Omental fat pad (tissue), 4 donors: ENCODE data around the gene CD248. TPM values are rescaled to one million over a fixed set of nuclear protein-coding genes. Genes with fewer than 3 reads are reported as not detected.

Experiments
- ATAC-seq: fragments of 150-250 bp; one replicate; pipeline ENCODE4 v1.9.1; 2016; ENCODE audit warnings: mild to moderate bottlenecking, moderate library complexity; ENCODE audit not compliant: low FRiP score
- DNase-seq: peaks from one replicate; pipeline ENCODE4 v3.0.0-alpha.2; 2019; ENCODE audit warnings: low spot score
- total RNA-seq, 4 donors: library from RNA; depleted of rRNA; stranded (reverse); fragments of >200 nt; gene quantifications; one replicate each; pipeline ENCODE4 v1.1.0, GENCODE V29; 2016
- TF ChIP-seq, protein P1 (sequence below), 3 donors: fragments of 450-650 bp; IDR thresholded peaks; one replicate each; pipeline ENCODE4 v1.5.1; 2016 to 2017; ENCODE audit warnings: antibody characterized with exemption in 3 of 3, mild to moderate bottlenecking in 3 of 3, moderate library complexity in 2 of 3

CD248 gene
- total RNA-seq, 4 donors from 2014 or later: 43.2 to 107 (median 70.7) TPM

DNA sequence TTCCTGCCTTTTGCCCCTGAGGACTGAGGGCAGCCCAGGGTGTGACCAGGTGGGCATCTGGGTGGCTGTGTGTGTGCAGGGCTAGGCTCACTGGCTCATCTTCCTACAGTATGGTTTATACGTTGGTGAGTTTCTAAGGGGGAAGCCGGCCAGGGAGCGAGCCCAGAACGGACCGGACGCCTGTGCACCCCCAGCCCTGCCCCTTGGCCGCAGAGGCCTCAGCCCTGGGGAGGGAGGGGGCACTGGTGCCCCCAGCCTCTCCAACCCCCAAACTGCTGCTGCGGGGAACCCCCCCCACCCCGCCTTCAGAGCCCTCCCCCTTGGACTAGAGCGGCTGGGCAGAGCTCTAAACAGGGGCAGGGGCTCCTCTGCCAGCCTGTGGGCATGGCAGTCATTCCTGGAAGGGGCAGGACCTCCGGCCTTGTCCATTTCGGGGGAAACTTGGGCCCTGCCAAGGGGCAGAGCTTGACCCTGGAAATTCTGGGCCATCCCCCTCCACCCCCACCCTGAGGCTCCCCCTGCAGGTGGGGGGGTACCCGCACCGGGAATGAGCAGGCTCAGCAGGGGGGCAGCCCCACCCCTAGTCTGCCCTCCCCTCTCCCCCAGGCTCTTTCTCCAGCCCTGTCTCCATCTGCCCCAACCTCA, 33.3 kb downstream of the CD248 start:
- TF ChIP-seq, protein P1, sequence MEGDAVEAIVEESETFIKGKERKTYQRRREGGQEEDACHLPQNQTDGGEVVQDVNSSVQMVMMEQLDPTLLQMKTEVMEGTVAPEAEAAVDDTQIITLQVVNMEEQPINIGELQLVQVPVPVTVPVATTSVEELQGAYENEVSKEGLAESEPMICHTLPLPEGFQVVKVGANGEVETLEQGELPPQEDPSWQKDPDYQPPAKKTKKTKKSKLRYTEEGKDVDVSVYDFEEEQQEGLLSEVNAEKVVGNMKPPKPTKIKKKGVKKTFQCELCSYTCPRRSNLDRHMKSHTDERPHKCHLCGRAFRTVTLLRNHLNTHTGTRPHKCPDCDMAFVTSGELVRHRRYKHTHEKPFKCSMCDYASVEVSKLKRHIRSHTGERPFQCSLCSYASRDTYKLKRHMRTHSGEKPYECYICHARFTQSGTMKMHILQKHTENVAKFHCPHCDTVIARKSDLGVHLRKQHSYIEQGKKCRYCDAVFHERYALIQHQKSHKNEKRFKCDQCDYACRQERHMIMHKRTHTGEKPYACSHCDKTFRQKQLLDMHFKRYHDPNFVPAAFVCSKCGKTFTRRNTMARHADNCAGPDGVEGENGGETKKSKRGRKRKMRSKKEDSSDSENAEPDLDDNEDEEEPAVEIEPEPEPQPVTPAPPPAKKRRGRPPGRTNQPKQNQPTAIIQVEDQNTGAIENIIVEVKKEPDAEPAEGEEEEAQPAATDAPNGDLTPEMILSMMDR (IDR thresholded peaks at IDR 0.05): no peak
- ATAC-seq (no peak), DNase-seq (no peak)

DNA sequence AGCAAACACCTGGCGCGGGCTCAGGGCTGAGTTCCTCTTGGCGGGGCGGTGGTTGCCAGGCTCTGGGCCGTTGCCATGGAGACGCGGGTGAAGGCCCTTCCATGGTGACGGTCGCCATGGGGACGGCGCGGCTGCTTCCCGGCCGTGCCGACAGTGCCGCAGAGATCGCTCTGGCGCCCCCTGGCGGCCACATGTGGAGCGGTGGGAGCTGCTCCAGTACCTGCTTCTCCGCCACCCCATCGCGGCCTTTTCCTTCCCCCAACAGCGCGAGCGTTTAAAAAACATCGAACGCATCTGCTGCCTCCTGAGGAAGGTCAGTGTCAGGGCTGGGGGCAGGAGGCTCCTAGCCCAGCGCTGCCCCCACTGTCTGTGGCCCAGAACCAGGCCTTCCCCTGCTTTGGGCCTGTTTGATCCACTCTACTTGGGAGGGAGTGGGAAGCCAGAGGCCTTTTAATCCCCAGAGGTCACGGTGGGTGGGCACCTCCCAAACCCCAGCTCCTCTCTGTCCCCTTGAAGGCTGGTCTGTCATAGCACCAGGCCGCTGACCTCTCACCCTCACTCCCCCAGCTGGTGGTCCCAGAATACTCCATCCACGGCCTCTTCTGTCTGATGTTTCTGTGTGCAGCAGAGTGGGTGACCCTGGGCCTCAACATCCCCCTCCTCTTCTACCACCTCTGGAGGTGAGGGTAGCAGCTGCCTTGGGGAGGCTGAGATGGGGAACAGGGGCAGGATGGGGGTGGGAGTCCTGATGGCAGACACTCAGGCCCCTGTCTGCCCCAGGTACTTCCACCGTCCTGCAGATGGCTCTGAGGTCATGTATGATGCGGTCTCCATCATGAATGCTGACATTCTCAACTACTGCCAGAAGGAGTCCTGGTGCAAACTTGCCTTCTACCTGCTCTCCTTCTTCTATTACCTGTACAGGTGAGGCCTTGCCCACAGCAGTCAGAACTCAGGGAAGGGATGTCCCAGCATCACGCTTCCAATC, 34.1 kb downstream of the CD248 start:
- DNase-seq: peak; percentile 98
- TF ChIP-seq, protein P1 (IDR thresholded peaks at IDR 0.05): peak in 2 of 3 donors; percentile 92 to 95
- peak; percentile 66 for ATAC-seq

DNA sequence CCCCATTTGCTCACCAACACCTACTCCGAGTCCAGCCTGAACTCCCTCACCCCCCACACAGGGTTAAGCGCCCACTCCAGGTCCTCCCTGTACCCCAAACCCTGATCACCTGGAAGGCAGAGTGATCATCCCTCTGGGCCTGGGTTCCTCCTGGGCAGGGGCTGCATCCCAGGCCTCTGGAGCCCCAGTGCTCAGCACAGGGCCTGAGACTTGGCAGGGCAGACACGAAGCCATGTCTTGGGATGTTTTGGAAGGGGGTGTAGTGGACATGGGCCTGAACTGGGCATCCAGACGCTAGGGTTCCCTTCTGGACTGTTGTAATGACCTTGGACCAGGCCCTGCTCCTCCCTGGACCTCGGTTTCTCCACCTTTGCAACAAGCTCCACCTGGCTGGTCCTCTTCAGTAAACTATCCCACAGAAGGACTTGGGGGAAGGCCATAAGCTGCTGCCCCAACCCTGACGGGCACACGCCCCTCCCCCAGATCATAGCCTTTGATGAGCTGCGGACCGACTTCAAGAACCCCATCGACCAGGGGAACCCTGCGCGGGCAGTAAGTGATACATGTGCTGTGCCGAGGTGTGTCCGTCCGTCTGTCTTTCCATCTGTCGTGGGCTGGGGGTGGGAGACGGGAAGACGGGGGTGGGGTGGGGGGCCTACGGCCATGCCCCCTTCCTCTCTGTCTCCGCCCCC, 34.9 kb downstream of the CD248 start:
- TF ChIP-seq, protein P1 (IDR thresholded peaks at IDR 0.05): no peak
- ATAC-seq (no peak), DNase-seq (no peak)

DNA sequence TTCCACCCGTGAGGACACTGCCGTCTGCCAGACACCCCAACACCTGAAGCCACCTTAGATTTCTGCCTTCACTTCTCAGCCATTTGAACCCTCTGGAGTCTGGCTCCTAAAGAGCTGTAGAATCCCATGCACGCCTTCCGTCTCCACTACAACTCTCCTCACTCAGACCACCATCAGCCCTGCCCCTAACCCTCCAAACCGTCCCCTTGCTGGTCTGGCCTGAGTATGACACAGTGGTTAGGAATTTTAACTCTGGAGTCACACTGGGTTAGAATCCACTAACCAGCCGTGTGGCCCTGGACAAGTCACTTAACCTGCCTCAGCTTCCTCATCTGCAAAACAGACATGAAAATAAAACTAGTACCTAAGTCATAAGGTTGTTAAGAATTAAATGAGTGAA, 35.8 kb downstream of the CD248 start:
- ATAC-seq (no peak), DNase-seq (no peak)
- TF ChIP-seq, protein P1 (IDR thresholded peaks at IDR 0.05): no peak

DNA sequence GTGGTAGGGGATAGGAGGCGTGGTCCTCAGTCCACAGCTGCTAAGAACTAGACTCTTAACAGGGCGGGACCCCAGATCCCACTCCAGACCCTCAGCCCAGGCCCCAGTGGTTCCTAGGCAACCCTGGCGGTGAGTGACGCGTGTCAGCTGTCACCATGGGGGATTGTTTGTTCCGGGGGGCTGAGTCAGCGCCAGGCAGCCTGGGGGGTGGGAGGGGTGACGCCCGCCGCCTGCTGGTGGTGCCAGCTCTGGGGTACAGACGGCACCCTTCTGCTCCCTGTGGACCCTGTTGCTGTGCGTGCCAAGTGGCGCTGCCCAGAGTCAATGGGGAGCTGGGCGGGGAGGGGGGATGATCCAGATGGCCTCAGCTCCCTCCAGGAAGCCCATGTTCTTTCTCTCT, 36.4 kb downstream of the CD248 start:
- ATAC-seq (no peak), DNase-seq (no peak)
- TF ChIP-seq, protein P1 (IDR thresholded peaks at IDR 0.05): no peak

DNA sequence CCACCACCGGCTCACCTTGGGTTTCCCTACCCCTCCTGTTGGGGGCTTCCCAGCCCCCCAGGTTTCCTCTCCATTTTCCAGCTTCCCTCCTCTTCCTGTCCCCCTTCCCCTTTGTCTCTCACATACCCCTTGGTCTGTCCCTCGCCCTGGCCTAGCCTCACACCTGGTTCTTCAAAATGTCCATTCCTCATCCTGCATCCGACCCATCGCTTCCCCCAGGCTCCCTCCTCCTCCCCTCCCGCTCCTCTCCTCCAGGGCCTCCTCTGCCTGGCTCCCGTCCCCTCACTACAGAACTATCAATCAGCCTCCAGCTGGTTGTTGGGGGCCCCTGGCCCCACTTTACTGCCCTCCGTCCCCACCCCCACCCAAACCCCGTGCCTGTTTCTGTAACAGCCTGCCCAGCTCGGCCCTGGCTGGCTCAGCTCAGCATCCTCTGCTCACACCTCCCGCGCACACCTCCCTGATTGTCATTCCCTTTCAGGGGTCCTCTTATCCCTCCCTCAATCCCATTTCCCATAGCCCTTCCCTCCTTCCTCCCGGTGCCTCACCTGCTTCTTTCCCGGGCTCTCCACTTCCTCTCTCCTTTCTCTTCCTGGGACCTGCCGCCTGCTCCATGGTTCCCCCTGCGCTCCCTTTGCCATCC, 37.6 kb downstream of the CD248 start:
- TF ChIP-seq, protein P1 (IDR thresholded peaks at IDR 0.05): no peak
- no peak for DNase-seq
- ATAC-seq: no peak
